Measurements from ENCODE around the gene PSMG4. TPM values are rescaled to one million over a fixed set of nuclear protein-coding genes. Genes with fewer than 3 reads are reported as not detected.

The PSMG4 gene
- total RNA-seq, 1 experiment from 2014 or later = 29.3 TPM

GRCh38 chr6:3212261-3212660 is 46.5 kb upstream of the PSMG4 start:
- Histone ChIP-seq H3K23ac (ENCODE audit: insufficient read length, low read depth, low read length) (no peak overlapping the region), H2BK15ac (ENCODE audit: low read depth, low read length) (no peak overlapping the region), H2AFZ (ENCODE audit: low read length) (no peak overlapping the region), H4K5ac (ENCODE audit: insufficient read length, low read depth, low read length) (no peak overlapping the region), H2BK5ac (ENCODE audit: insufficient read length, low read length) (no peak overlapping the region), H2BK120ac (ENCODE audit: low read depth, low read length, poor library complexity, severe bottlenecking) (no peak overlapping the region), H3K27ac (ENCODE audit: insufficient read length, low read depth, low read length) (no peak overlapping the region), H3K14ac (ENCODE audit: insufficient read depth, low read length) (no peak overlapping the region), H3K4ac (ENCODE audit: low read depth, low read length) (no peak overlapping the region), H2BK20ac (ENCODE audit: low read depth, low read length, poor library complexity, severe bottlenecking) (no peak overlapping the region), H3K79me1 (ENCODE audit: insufficient read depth, low read depth, low read length, poor library complexity, severe bottlenecking) (no peaks in the 10 kb centered on the region), H3K9ac (ENCODE audit: extremely low read depth, insufficient read length, low read length) (no peak overlapping the region), H3K27me3 (ENCODE audit: insufficient read depth, low read length) (0 out of 2 replicates have a peak, but pooled peaks cover 2% of the 10 kb centered on the region), H4K20me1 (ENCODE audit: control insufficient read depth, insufficient read depth, insufficient read length) (no peaks in the 10 kb centered on the region), H3K4me2 (ENCODE audit: insufficient read depth, insufficient read length, low read length) (no peak overlapping the region), H3K18ac (ENCODE audit: insufficient read length, low read depth, low read length) (no peak overlapping the region), H3T11ph (ENCODE audit: low read length) (no peak overlapping the region), H4K91ac (ENCODE audit: insufficient read length, low read depth, low read length) (no peak overlapping the region), H4K8ac (replicated peaks; ENCODE audit: insufficient read length, low read depth, low read length) (no peak overlapping the region), H2BK12ac (ENCODE audit: insufficient read length, low read depth, low read length) (no peak overlapping the region), H3K9me3 (ENCODE audit: control insufficient read depth, low read depth, low read length) (no peaks in the 10 kb centered on the region), H3K4me1 (ENCODE audit: insufficient read depth, low read length) (peaks cover 5% of the 10 kb centered on the region; the same call in 1 of the 2 replicates), H3K23me2 (ENCODE audit: insufficient read length, low read depth, low read length, poor library complexity, severe bottlenecking) (no peaks in the 10 kb centered on the region), H3K56ac (ENCODE audit: insufficient read length, low read depth, low read length) (no peak overlapping the region), H2AK5ac (ENCODE audit: insufficient read length, low read length) (no peak overlapping the region), H3K79me2 (ENCODE audit: insufficient read depth, low read length) (no peaks in the 10 kb centered on the region)
- no peak overlapping the region for H3K4me3 Mint-ChIP-seq
- DNase-seq = no peak
- peaks cover 5% of the 10 kb centered on the region for H3K27me3 Mint-ChIP-seq (ENCODE audit: low read depth)
- no peak overlapping the region for H3K27ac Mint-ChIP-seq
- H3K36me3 Mint-ChIP-seq (ENCODE audit: insufficient read depth in 1 of 3, low read depth in 3 of 3) = no peaks in the 10 kb centered on the region
- WGBS (ENCODE audit: extremely low coverage, insufficient read length, low lambda C conversion rate) = no CpG with 5 or more reads among the region's 6 CpGs
- H3K4me1 Mint-ChIP-seq = peaks cover 21 to 22% of the 10 kb centered on the region in 2 experiments
- H3K9me3 Mint-ChIP-seq = no peaks in the 10 kb centered on the region; a peak in 1 of 5 replicates
- TF ChIP-seq CTCF (conservative IDR thresholded peaks at IDR 0.05) = no peak
